Sigmoid colon (tissue), 4 donors: ENCODE measurements around the gene SLC16A4.

Source experiments
- CTCF ChIP-seq, 4 experiments: fragments of 450-650 bp in 3 of 4; fragments of 200-600 bp in 1 of 4; IDR thresholded peaks; one replicate each; pipeline ENCODE4 v1.5.1; 2016 to 2019; ENCODE audit warnings: antibody characterized with exemption in 4 of 4, mild to moderate bottlenecking in 3 of 4, moderate library complexity in 2 of 4
- EP300 ChIP-seq, 4 donors: sonication (generic); formaldehyde crosslinking; IDR thresholded peaks; one replicate each; pipeline ENCODE4 v1.6.1; 2017; ENCODE audit warnings: antibody characterized with exemption in 4 of 4
- POLR2A ChIP-seq, 2 donors: fragments of 450-650 bp; IDR thresholded peaks; one replicate each; pipeline ENCODE4 v1.6.1; 2016; ENCODE audit warnings: antibody characterized with exemption in 2 of 2, mild to moderate bottlenecking in 2 of 2, moderate library complexity in 2 of 2
- POLR2AphosphoS5 ChIP-seq, 4 donors: sonication (generic); formaldehyde crosslinking; IDR thresholded peaks; one replicate each; pipeline ENCODE4 v1.6.1; 2017; ENCODE audit warnings: antibody characterized with exemption in 4 of 4

- TF ChIP-seq CTCF (IDR thresholded peaks at IDR 0.05) (no peak), POLR2A (IDR thresholded peaks at IDR 0.05) (no peak), POLR2AphosphoS5 (IDR thresholded peaks at IDR 0.05) (no peak), EP300 (IDR thresholded peaks at IDR 0.05) (no peak)
These were observed 29.3 kb upstream of the SLC16A4 start for GRCh38 chr1:110420023-110420662.
